ENCODE measurements around the gene COPZ2.

Gene COPZ2

DNA sequence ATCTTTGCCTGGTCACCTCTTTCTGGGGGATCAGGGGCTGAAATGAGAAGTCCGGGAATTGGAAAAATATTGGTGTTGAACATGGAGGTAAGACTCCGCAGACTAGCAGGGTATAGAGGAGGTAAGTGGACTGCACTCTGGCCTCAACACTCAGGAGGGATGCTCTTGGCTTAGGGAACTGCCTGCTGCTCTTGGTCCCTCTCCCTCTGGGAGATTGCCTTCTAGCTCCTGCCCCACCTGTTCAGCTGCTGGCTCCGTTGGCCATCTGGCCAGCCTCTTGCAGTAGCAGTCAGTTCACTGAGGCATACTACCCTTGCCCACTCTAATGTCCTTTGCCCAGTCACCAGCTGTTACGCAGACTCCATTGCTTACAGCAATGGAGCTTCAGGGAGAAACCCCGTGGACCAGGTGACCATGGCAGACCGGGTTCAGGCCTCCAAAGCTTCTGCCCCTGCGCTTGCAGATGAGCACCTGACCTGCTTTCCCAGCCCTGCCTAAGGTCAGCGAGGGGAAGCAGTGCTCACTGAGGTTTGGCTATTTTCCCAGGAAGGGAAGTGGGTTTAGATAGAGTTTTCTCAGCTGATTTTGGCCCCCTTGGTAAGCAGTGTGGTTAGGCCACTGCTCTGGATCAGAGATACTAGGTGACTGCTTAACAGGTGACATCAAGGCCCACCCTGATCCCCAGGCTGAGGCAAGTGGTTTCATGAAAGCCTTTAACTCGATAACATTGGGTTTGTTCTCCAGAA lies 54.8 kb downstream of the COPZ2 start:
- no peak for DNase-seq

DNA sequence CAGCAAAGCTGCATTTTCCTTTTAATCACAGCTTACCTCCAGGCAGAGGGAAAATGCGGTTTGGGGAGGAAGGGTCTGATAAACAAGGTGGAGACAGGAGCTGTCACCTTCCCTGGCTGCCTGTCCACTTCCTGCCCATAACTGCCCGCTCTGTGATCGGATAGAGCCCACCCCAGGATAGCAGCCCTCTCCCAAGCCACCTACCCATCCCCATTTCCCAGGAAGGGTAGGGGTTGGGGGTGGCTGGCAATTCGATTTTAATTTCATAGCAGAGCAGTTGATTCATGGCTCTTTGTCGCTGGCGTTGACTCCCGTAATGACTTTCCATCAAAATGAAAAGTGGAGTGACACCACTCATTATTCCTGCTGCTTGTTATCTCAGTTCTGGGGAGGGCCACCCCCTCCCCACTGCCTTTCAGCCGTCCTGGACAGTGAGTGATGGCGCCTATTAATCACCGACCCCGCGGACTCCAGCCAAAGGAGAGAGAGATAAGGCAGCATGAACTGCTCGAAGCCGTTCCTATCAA lies 55.4 kb downstream of the COPZ2 start:
- no peak for DNase-seq

DNA sequence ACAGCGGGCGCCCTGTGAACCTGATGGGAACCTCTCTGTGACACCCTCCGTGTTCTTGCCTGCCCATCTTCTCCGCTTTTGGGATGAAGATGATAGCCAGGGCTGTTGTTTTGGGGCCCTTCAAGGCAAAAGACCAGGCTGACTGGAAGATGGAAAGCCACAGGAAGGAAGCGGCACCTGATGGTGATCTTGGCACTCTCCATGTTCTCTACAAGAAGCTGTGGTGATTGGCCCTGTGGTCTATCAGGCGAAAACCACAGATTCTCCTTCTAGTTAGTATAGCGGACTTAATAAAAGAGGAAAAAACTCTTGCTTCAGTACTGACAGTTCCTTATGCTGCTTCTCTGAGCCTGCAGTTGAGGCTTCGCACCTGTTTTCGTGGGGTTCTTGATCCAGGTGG lies 56.1 kb downstream of the COPZ2 start:
- no peak for DNase-seq

DNA sequence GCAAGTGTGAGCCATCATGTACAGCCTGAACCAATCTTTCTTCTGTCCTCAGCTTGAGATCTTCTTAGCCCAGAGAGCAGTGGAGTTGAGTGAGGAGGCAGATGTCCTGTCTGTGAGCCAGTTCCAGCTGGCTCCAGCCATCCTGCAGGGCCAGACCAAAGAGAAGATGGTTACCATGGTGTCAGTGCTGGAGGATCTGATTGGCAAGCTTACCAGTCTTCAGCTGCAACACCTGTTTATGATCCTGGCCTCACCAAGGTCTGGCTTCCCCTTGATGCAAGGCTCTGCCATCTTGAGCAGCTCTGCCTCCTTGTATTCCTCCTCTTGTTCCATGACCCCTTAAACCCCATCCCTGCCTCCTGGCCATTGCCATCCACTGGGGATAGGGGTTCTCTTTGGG lies 57.1 kb downstream of the COPZ2 start:
- no peak for DNase-seq

DNA sequence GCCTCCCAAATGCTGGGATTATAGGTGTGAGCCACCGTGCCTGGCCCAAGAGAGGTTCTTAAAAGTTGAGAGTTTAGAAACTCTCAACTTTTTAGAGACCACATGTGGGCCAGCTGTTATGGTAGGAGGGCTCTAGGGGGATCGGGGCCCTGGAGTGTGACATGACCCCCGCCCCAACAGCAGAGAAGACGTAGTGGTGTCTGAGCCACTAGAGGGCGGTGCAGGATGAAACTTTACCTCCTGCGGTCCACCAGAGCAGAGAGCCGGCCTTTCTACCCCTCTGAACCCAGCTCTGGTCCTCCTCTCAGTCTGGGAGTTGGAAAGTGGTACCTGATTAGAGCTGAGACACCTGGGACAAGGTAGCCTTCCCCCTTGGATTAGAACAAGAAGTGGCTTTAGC lies 59.3 kb downstream of the COPZ2 start:
- DNase-seq, result peak; percentile 46

Data from activated CD4-positive, alpha-beta T cell treated with anti-CD3 and anti-CD28 coated beads, Interleukin-2, amount 50 U/mL, for 1 hour (primary cell).